HepG2 (cell line): Measurements from ENCODE around the gene XRCC1. TPM values are rescaled to one million over a fixed set of nuclear protein-coding genes. Genes with fewer than 3 reads are reported as not detected.
A peak's percentile ranks its signal among the peaks of the same experiment; 100 is the strongest.

Source experiments
- CREB1 ChIP-seq, 2 experiments: fragments of 450-650 bp in 1 of 2; IDR thresholded peaks; 2 replicates each; pipeline ENCODE4 v1.6.1; 2016 to 2017; ENCODE audit warnings: control low read depth in 1 of 2, mild to moderate bottlenecking in 1 of 2, missing compliant biosample characterization in 1 of 2, missing genetic modification characterization in 1 of 2
- GTF2F1 ChIP-seq: fragments of 150-350 bp; IDR thresholded peaks from 2 replicates; pipeline ENCODE4 v1.6.1; 2014; ENCODE audit warnings: low read length
- HINFP ChIP-seq: sonication (generic); formaldehyde crosslinking; IDR thresholded peaks from 2 replicates; pipeline ENCODE4 v1.4.0; 2020; ENCODE audit warnings: low read depth, mild to moderate bottlenecking, missing genetic modification reagents
- HOXA3 ChIP-seq: sonication (generic); formaldehyde crosslinking; IDR thresholded peaks from 2 replicates; pipeline ENCODE4 v1.5.0; 2020; ENCODE audit warnings: missing genetic modification reagents
- HOXD1 ChIP-seq: sonication (generic); formaldehyde crosslinking; IDR thresholded peaks from 2 replicates; pipeline ENCODE4 v1.5.0; 2020; ENCODE audit warnings: missing genetic modification reagents
- KAT8 ChIP-seq: IDR thresholded peaks from 2 replicates; pipeline ENCODE4 v1.6.1; 2016; ENCODE audit warnings: missing genetic modification reagents, missing compliant biosample characterization
- KDM4B ChIP-seq: sonication (generic); formaldehyde crosslinking; IDR thresholded peaks from 2 replicates; pipeline ENCODE4 v1.4.0; 2020; ENCODE audit warnings: missing genetic modification reagents
- KDM6A ChIP-seq: IDR thresholded peaks from 2 replicates; pipeline ENCODE4 v1.6.1; 2016; ENCODE audit warnings: low read depth
- LCORL ChIP-seq, 2 experiments: fragments of 450-650 bp in 1 of 2; sonication (generic) in 1 of 2; formaldehyde crosslinking in 1 of 2; IDR thresholded peaks; 2 replicates each; pipeline versions ENCODE4 v1.5.0 to v1.6.1; 2017 to 2020; ENCODE audit warnings: antibody characterized with exemption in 1 of 2, missing genetic modification reagents in 1 of 2
- MBD4 ChIP-seq: IDR thresholded peaks from 2 replicates; pipeline ENCODE4 v1.6.1; 2012; ENCODE audit warnings: low read length, inconsistent platforms, borderline replicate concordance
- MXD1 ChIP-seq: sonication (generic); formaldehyde crosslinking; IDR thresholded peaks from 2 replicates; pipeline ENCODE4 v1.4.0; 2020; ENCODE audit warnings: mild to moderate bottlenecking, missing genetic modification reagents
- MXI1 ChIP-seq: IDR thresholded peaks from 3 replicates; pipeline ENCODE4 v1.6.1; 2012; ENCODE audit warnings: low read depth, low read length, inconsistent platforms, borderline replicate concordance
- MYC ChIP-seq: sonication (generic); formaldehyde crosslinking; IDR thresholded peaks from 2 replicates; pipeline ENCODE4 v1.9.0; 2021; ENCODE audit warnings: missing genetic modification reagents, borderline replicate concordance
- NKX3-1 ChIP-seq: sonication (generic); formaldehyde crosslinking; IDR thresholded peaks from 2 replicates; pipeline ENCODE4 v1.5.0; 2020; ENCODE audit warnings: missing genetic modification reagents
- PHF8 ChIP-seq: sonication (generic); formaldehyde crosslinking; IDR thresholded peaks from 2 replicates; pipeline ENCODE4 v1.5.0; 2020; ENCODE audit warnings: missing genetic modification reagents
- SCMH1 ChIP-seq: sonication (generic); formaldehyde crosslinking; IDR thresholded peaks from 2 replicates; pipeline ENCODE4 v1.9.0; 2021; ENCODE audit warnings: missing genetic modification reagents, mild to moderate bottlenecking, borderline replicate concordance
- SMAD9 ChIP-seq: sonication (generic); formaldehyde crosslinking; IDR thresholded peaks from 2 replicates; pipeline ENCODE4 v1.5.1; 2020; ENCODE audit warnings: mild to moderate bottlenecking, missing genetic modification reagents
- SP140L ChIP-seq: sonication (generic); formaldehyde crosslinking; IDR thresholded peaks from 2 replicates; pipeline ENCODE4 v1.4.0; 2020; ENCODE audit warnings: missing genetic modification reagents, borderline replicate concordance
- TOPORS ChIP-seq: sonication (generic); formaldehyde crosslinking; IDR thresholded peaks from 2 replicates; pipeline ENCODE4 v1.8.0; 2023; ENCODE audit warnings: mild to moderate bottlenecking, missing genetic modification reagents
- ZBTB26 ChIP-seq: IDR thresholded peaks from 2 replicates; pipeline ENCODE4 v1.6.1; 2016; ENCODE audit warnings: missing compliant biosample characterization, missing genetic modification reagents, borderline replicate concordance
- ZNF331 ChIP-seq: sonication (generic); formaldehyde crosslinking; IDR thresholded peaks from 2 replicates; pipeline ENCODE4 v1.4.0; 2020; ENCODE audit warnings: missing genetic modification reagents
- ZNF343 ChIP-seq: sonication (generic); formaldehyde crosslinking; IDR thresholded peaks from 2 replicates; pipeline ENCODE4 v1.4.0; 2020; ENCODE audit warnings: mild to moderate bottlenecking, missing genetic modification reagents
- ZNF451 ChIP-seq: sonication (generic); formaldehyde crosslinking; IDR thresholded peaks from 2 replicates; pipeline ENCODE4 v1.5.0; 2020; ENCODE audit warnings: mild to moderate bottlenecking, missing genetic modification reagents
- ZNF543 ChIP-seq: sonication (generic); formaldehyde crosslinking; IDR thresholded peaks from 2 replicates; pipeline ENCODE4 v1.4.0; 2020; ENCODE audit warnings: mild to moderate bottlenecking, missing genetic modification reagents
- ZNF556 ChIP-seq: sonication (generic); formaldehyde crosslinking; IDR thresholded peaks from 2 replicates; pipeline ENCODE4 v1.4.0; 2020; ENCODE audit warnings: mild to moderate bottlenecking, missing genetic modification reagents, borderline replicate concordance
- ZNF563 ChIP-seq: sonication (generic); formaldehyde crosslinking; IDR thresholded peaks from 2 replicates; pipeline ENCODE4 v1.8.0; 2022; ENCODE audit warnings: mild to moderate bottlenecking, moderate library complexity, missing genetic modification reagents
- ZNF598 ChIP-seq: sonication (generic); formaldehyde crosslinking; IDR thresholded peaks from 2 replicates; pipeline ENCODE4 v1.5.1; 2020; ENCODE audit warnings: mild to moderate bottlenecking, missing genetic modification reagents, borderline replicate concordance
- ZNF652 ChIP-seq: IDR thresholded peaks from 2 replicates; pipeline ENCODE4 v1.6.1; 2016; ENCODE audit warnings: low read depth, borderline replicate concordance
- ZNF775 ChIP-seq: sonication (generic); formaldehyde crosslinking; IDR thresholded peaks from 2 replicates; pipeline ENCODE4 v1.4.0; 2020; ENCODE audit warnings: missing genetic modification reagents, mild to moderate bottlenecking, moderate library complexity, borderline replicate concordance
- ZNF777 ChIP-seq: sonication (generic); formaldehyde crosslinking; IDR thresholded peaks from 2 replicates; pipeline ENCODE4 v1.4.0; 2020; ENCODE audit warnings: missing genetic modification reagents
- polyA plus RNA-seq, 8 experiments: library from polyadenylated mRNA; depleted of rRNA in 3 of 8; stranded (reverse) in 7 of 8; unstranded in 1 of 8; fragments of >200 nt; fragmentation: Illumina TruSeq in 4 of 8; extraction: Trizol in 4 of 8; gene quantifications; 2 replicates each; pipeline versions ENCODE4 v1.2.1 to v1.2.3, GENCODE V29; 2011 to 2016; ENCODE audit warnings: low read depth in 4 of 8, missing spikeins in 1 of 8, mixed read lengths in 1 of 8; ENCODE audit not compliant: insufficient read depth in 1 of 8
- total RNA-seq, 5 experiments: library from RNA; depleted of rRNA; stranded (reverse); fragments of >200 nt; fragmentation: Illumina TruSeq; extraction: Trizol; gene quantifications; 2 replicates each; pipeline ENCODE4 v1.2.3, GENCODE V29; 2016; ENCODE audit warnings: low read depth in 1 of 5

The XRCC1 gene
- total and polyA plus RNA-seq, 2 of the 13 experiments (the other 11 are each of a cell fraction or from before 2014, with no cell fraction given): 24.7 to 26.3 TPM

GRCh38 chr19:43499042-43499441, 76.3 kb downstream of the XRCC1 start (continued):
- no peak for TF ChIP-seq NKX3-1 (CRISPR knock-in tag)
- TF ChIP-seq MBD4: no peak
- no peak for TF ChIP-seq TOPORS (CRISPR knock-in tag)
- TF ChIP-seq LCORL (IDR thresholded peaks at IDR 0.05): no peak
- peak; percentile 58; the same call in 1 of the 2 replicates for TF ChIP-seq LCORL (CRISPR knock-in tag; IDR thresholded peaks at IDR 0.05)
- TF ChIP-seq MXI1: peak; percentile 60; the same call in 1 of the 3 replicates
- TF ChIP-seq SCMH1 (CRISPR knock-in tag): no peak
- no peak for TF ChIP-seq ZNF777 (CRISPR knock-in tag)
- no peak for TF ChIP-seq ZNF652
- TF ChIP-seq ZNF451 (CRISPR knock-in tag): 0 out of 2 replicates have a peak, but pooled peaks have one; percentile 37
- TF ChIP-seq HINFP (CRISPR knock-in tag): 0 out of 2 replicates have a peak, but pooled peaks have one; percentile 13
- peak; percentile 28; the same call in 1 of the 2 replicates for TF ChIP-seq ZBTB26 (CRISPR knock-in tag)
- 0 out of 2 replicates have a peak, but pooled peaks have one; percentile 28 for TF ChIP-seq ZNF343 (CRISPR knock-in tag)
- TF ChIP-seq CREB1 (IDR thresholded peaks at IDR 0.05): no peak
- TF ChIP-seq CREB1 (CRISPR knock-in tag; IDR thresholded peaks at IDR 0.05): no peak
- TF ChIP-seq ZNF563 (CRISPR knock-in tag): no peak
- TF ChIP-seq SP140L (CRISPR knock-in tag): no peak
- no peak for TF ChIP-seq SMAD9
- TF ChIP-seq KDM4B (CRISPR knock-in tag): 0 out of 2 replicates have a peak, but pooled peaks have one; percentile 24
- no peak for TF ChIP-seq MXD1 (CRISPR knock-in tag)
- peak; percentile 39; the same call in 1 of the 2 replicates for TF ChIP-seq ZNF543
- peak; percentile 87 for TF ChIP-seq KDM6A (CRISPR knock-in tag)
- TF ChIP-seq ZNF331 (CRISPR knock-in tag): peak; percentile 73
- TF ChIP-seq ZNF775 (CRISPR knock-in tag): 0 out of 2 replicates have a peak, but pooled peaks have one; percentile 9
- TF ChIP-seq ZNF598 (CRISPR knock-in tag): 0 out of 2 replicates have a peak, but pooled peaks have one; percentile 39
- TF ChIP-seq HOXA3 (CRISPR knock-in tag): peak; percentile 78; the same call in 1 of the 2 replicates
- TF ChIP-seq ZNF556: 0 out of 2 replicates have a peak, but pooled peaks have one; percentile 67
- TF ChIP-seq KAT8 (CRISPR knock-in tag): peak; percentile 70
- no peak for TF ChIP-seq HOXD1 (CRISPR knock-in tag)
- TF ChIP-seq MYC: peak; percentile 27; the same call in 1 of the 2 replicates
- no peak for TF ChIP-seq PHF8 (CRISPR knock-in tag)
- no peak for TF ChIP-seq GTF2F1
